B cell (primary cell): Measurements from ENCODE around the gene CTTNBP2NL. TPM values are rescaled to one million over a fixed set of nuclear protein-coding genes. Genes with fewer than 3 reads are reported as not detected.

Experiments
- ATAC-seq: fragments of 200-7000 bp; cut with Tn5 transposase; one replicate; pipeline ENCODE4 v1.10.0; 2021; ENCODE audit warnings: low read depth, mild to moderate bottlenecking, moderate number of reproducible peaks, moderate library complexity
- CTCF ChIA-PET: fragments of 350-600 bp; sonication (Branson Sonifier 250); formaldehyde crosslinking; loops from one replicate; lab custom pipeline; 2021; ENCODE audit warnings: antibody characterized with exemption, inconsistent platforms; lab: Charles Lee
- POLR2A ChIA-PET: fragments of 350-600 bp; sonication (Branson Sonifier 250); formaldehyde crosslinking; loops from one replicate; lab custom pipeline; 2021; ENCODE audit warnings: antibody characterized with exemption; lab: Charles Lee
- DNase-seq: peaks from one replicate; pipeline ENCODE4 v3.0.0; 2013
- H2AFZ ChIP-seq: 2 replicates; pipeline ENCODE4 v1.6.1; 2012; ENCODE audit warnings: mild to moderate bottlenecking, low read depth, low read length; ENCODE audit not compliant: insufficient read depth, poor library complexity, severe bottlenecking
- H3K27ac ChIP-seq, 2 donors: 1 replicate in 1 of 2; 2 replicates in 1 of 2; pipeline ENCODE4 v1.5.1; 2012 to 2013; ENCODE audit warnings: low read length in 2 of 2, mild to moderate bottlenecking in 2 of 2, moderate library complexity in 1 of 2
- H3K27me3 ChIP-seq, 4 experiments: fragments of 200-600 bp in 1 of 4; sonication (generic) in 1 of 4; replicated peaks in 1 of 4; 1 replicate in 2 of 4; 2 replicates in 2 of 4; pipeline versions ENCODE4 v1.6.1 to v1.7.0; 2013 to 2016; ENCODE audit warnings: low read length in 3 of 4, mild to moderate bottlenecking in 2 of 4, mixed read lengths in 1 of 4, moderate library complexity in 1 of 4; ENCODE audit not compliant: insufficient read depth in 4 of 4, control insufficient read depth in 3 of 4; ENCODE audit errors: control extremely low read depth in 1 of 4
- H3K36me3 ChIP-seq, 2 experiments: replicated peaks in 1 of 2; 1 replicate in 1 of 2; 2 replicates in 1 of 2; pipeline versions ENCODE4 v1.6.1 to v1.7.1; 2013; ENCODE audit warnings: low read length in 1 of 2; ENCODE audit not compliant: insufficient read depth in 2 of 2, control insufficient read depth in 1 of 2; ENCODE audit errors: control extremely low read depth in 1 of 2, extremely low read depth in 1 of 2
- H3K4me1 ChIP-seq, 2 donors: fragments of 200-600 bp in 1 of 2; sonication (generic) in 1 of 2; 1 replicate in 1 of 2; 2 replicates in 1 of 2; pipeline versions ENCODE4 v1.5.1 to v1.6.1; 2013 to 2017; ENCODE audit warnings: low read length in 2 of 2; ENCODE audit not compliant: control insufficient read depth in 2 of 2, insufficient read depth in 2 of 2
- H3K4me2 ChIP-seq: replicated peaks from 2 replicates; pipeline ENCODE3; 2012; ENCODE audit warnings: mild to moderate bottlenecking, low read depth, low read length; ENCODE audit not compliant: poor library complexity, severe bottlenecking
- H3K4me3 ChIP-seq, 5 experiments: fragments of 200-600 bp in 1 of 5; sonication (generic) in 1 of 5; 1 replicate in 3 of 5; 2 replicates in 2 of 5; pipeline versions ENCODE4 v1.5.1 to v1.7.0; 2011 to 2016; ENCODE audit warnings: low read length in 4 of 5, mild to moderate bottlenecking in 4 of 5, low read depth in 2 of 5, control low read depth in 1 of 5, moderate library complexity in 1 of 5; ENCODE audit not compliant: insufficient read depth in 1 of 5; ENCODE audit errors: control extremely low read depth in 1 of 5, extremely low read depth in 1 of 5
- H3K79me2 ChIP-seq: fragments of 200-600 bp; sonication (generic); one replicate; pipeline ENCODE4 v1.6.0; 2016; ENCODE audit warnings: low read length; ENCODE audit not compliant: control insufficient read depth, insufficient read depth
- H3K9ac ChIP-seq: fragments of 200-600 bp; sonication (generic); 2 replicates; pipeline ENCODE4 v1.6.1; 2017; ENCODE audit warnings: mild to moderate bottlenecking, low read length, moderate library complexity
- H3K9me3 ChIP-seq, 3 donors: one replicate each; pipeline versions ENCODE4 v1.6.1 to v1.7.1; 2013; ENCODE audit warnings: low read length in 2 of 3; ENCODE audit not compliant: control insufficient read depth in 2 of 3, insufficient read depth in 1 of 3; ENCODE audit errors: control extremely low read depth in 1 of 3
- H4K20me1 ChIP-seq: 2 replicates; pipeline ENCODE4 v1.6.0; 2012; ENCODE audit warnings: mild to moderate bottlenecking, low read length; ENCODE audit not compliant: insufficient read depth, control insufficient read depth, poor library complexity, severe bottlenecking
- H3K27ac Mint-ChIP-seq: one replicate; pipeline ENCODE4 v1.8.0; 2021; ENCODE audit warnings: mixed read lengths
- H3K27me3 Mint-ChIP-seq: one replicate; pipeline ENCODE4 v1.8.0; 2021; ENCODE audit warnings: mixed read lengths
- H3K4me1 Mint-ChIP-seq: one replicate; pipeline ENCODE4 v1.8.0; 2021; ENCODE audit warnings: mixed read lengths
- H3K4me3 Mint-ChIP-seq: one replicate; pipeline ENCODE4 v1.8.0; 2021; ENCODE audit warnings: mixed read lengths
- H3K9me3 Mint-ChIP-seq: one replicate; pipeline ENCODE4 v1.8.0; 2022; ENCODE audit warnings: mixed read lengths; ENCODE audit not compliant: insufficient read depth
- CTCF ChIP-seq: fragments of 200-600 bp; IDR thresholded peaks from one replicate; pipeline ENCODE4 v1.8.0; 2022; ENCODE audit warnings: antibody characterized with exemption, mild to moderate bottlenecking
- EZH2 ChIP-seq: IDR thresholded peaks from 2 replicates; pipeline ENCODE4 v1.6.1; 2012; ENCODE audit warnings: borderline replicate concordance, low read depth, mild to moderate bottlenecking, moderate library complexity, low read length; ENCODE audit not compliant: insufficient read depth, poor library complexity, severe bottlenecking
- WGBS: methylation state at CpG from one replicate; pipeline ENCODE4 v1.1.5; 2013; ENCODE audit warnings: missing lambda C conversion rate; ENCODE audit not compliant: insufficient coverage; 5-methylcytosine and 5-hydroxymethylcytosine counted together
- intact Hi-C: fragments of 100-400 bp; cut with micrococcal nuclease; formaldehyde crosslinking; loops from one replicate; pipeline ENCODE4 v1.10.0; 2022
- polyA plus RNA-seq: library from polyadenylated mRNA; depleted of rRNA; stranded (reverse); fragments of >200 nt; gene quantifications from 2 replicates; pipeline ENCODE4 v1.2.3, GENCODE V29; 2012
- total RNA-seq, 2 donors: library from RNA; stranded (reverse); fragments of 120-200 nt in 1 of 2; gene quantifications; 1 replicate in 1 of 2; 2 replicates in 1 of 2; pipeline versions ENCODE4 v1.2.3 to v1.2.4, GENCODE V29; 2013 to 2022

CTTNBP2NL gene
- total and polyA plus RNA-seq, 2 donors (not counting 1 experiment from before 2014, with no cell fraction given): 0.46 to 28.9 TPM

DNA sequence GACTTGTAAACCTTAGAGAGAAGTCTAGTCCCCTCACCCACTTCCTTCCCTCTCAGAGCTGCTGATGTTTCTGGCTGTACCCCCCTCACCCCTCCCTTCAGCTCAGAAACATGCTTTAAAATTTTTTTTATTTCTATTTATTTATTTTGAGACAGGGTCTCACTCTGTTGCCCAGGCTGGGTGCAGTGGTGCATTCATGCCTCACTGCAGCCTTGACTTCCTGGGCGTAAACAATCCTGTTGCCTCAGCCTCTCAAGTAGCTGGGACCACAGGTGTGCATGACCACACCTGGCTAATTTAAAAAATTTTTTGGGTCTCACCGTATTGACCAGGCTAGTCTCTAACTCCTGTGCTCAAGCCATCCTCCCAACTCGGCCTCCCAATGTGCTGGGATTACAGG lies 109.9 kb downstream of the CTTNBP2NL start:
- WGBS: 43% methylated on average over 3 of the region's 3 CpGs

More for the DNA sequence above, 109.9 kb downstream of the CTTNBP2NL start:
- H3K79me2 ChIP-seq: no peaks in the 10 kb centered on the region
- DNase-seq (peak; percentile 22), ATAC-seq (no peak)
- H3K9ac ChIP-seq: no peak overlapping the region
- POLR2A ChIA-PET: no interaction called here
- peaks cover 0 to 88% (median 35%) of the 10 kb centered on the region in 4 experiments for H3K27me3 ChIP-seq
- H2AFZ ChIP-seq: no peak overlapping the region
- no peak overlapping the region for H3K27ac Mint-ChIP-seq
- H3K9me3 Mint-ChIP-seq: no peaks in the 10 kb centered on the region
- intact Hi-C loops: loop anchor here (2.0 to 10.0 kb wide), 2 partner anchors 109 to 169 kb away; partner anchors contain the start of genes CTTNBP2NL and MOV10
- H3K27ac ChIP-seq: no peak overlapping the region
- H3K9me3 ChIP-seq: peaks cover 0 to 10% (median 0%) of the 10 kb centered on the region in 3 donors
- peaks cover 53 to 62% of the 10 kb centered on the region in 2 donors for H3K4me1 ChIP-seq
- peak overlapping the region; percentile 34 for H3K4me3 Mint-ChIP-seq
- H3K4me3 ChIP-seq: no peak overlapping the region
- no peaks in the 10 kb centered on the region for H4K20me1 ChIP-seq
- no peaks in the 10 kb centered on the region for H3K36me3 ChIP-seq
- H3K27me3 Mint-ChIP-seq: peaks cover 40% of the 10 kb centered on the region
- H3K4me1 Mint-ChIP-seq: peaks cover 53% of the 10 kb centered on the region
- TF ChIP-seq EZH2: no peak
- no peak for TF ChIP-seq CTCF
- peak overlapping the region; percentile 16 for H3K4me2 ChIP-seq
- CTCF ChIA-PET: interaction anchor here (1.0 to 2.1 kb wide), 4 partner anchors 108 to 203 kb away, joined by 3 to 10 read pairs (median 6); partner anchors contain the start of gene CTTNBP2NL
